Testis (tissue), 2 donors: ENCODE data around the gene WASF2.

Experiments
- POLR2A ChIP-seq: fragments of 450-650 bp; IDR thresholded peaks from one replicate; pipeline ENCODE4 v1.6.1; 2017; ENCODE audit warnings: antibody characterized with exemption, mild to moderate bottlenecking, moderate library complexity
- TF ChIP-seq, protein P1 (sequence below), 3 experiments: fragments of 450-650 bp in 2 of 3; fragments of 200-600 bp in 1 of 3; sonication (generic) in 1 of 3; IDR thresholded peaks; one replicate each; pipeline ENCODE4 v1.5.1; 2016 to 2019; ENCODE audit warnings: antibody characterized with exemption in 3 of 3, mild to moderate bottlenecking in 2 of 3, moderate library complexity in 1 of 3

DNA sequence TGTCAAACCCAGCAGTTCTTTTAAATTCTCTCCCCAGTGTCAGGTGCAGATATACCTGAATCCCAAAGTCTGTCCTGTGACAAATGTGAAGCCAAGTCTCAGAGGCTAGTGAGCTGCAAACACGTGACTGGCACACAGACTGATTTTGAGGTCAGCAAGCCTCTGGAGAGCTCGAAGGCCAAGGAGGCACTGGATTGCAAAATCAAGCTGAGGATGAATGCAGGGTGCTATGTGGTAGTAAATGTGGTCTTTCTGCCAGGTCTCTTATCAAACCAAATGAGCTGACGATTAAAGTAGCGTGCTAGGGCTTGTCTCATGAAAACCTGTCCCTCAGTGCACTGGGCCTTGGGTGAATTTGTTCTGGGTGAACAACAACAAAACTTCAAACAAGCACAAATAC, 77.0 kb downstream of the WASF2 start:
- TF ChIP-seq, protein P1, sequence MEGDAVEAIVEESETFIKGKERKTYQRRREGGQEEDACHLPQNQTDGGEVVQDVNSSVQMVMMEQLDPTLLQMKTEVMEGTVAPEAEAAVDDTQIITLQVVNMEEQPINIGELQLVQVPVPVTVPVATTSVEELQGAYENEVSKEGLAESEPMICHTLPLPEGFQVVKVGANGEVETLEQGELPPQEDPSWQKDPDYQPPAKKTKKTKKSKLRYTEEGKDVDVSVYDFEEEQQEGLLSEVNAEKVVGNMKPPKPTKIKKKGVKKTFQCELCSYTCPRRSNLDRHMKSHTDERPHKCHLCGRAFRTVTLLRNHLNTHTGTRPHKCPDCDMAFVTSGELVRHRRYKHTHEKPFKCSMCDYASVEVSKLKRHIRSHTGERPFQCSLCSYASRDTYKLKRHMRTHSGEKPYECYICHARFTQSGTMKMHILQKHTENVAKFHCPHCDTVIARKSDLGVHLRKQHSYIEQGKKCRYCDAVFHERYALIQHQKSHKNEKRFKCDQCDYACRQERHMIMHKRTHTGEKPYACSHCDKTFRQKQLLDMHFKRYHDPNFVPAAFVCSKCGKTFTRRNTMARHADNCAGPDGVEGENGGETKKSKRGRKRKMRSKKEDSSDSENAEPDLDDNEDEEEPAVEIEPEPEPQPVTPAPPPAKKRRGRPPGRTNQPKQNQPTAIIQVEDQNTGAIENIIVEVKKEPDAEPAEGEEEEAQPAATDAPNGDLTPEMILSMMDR (IDR thresholded peaks at IDR 0.05): no peak
- TF ChIP-seq POLR2A: no peak
